IMR-90 (cell line): ENCODE measurements around the gene EPHB1. TPM values are rescaled to one million over a fixed set of nuclear protein-coding genes. Genes with fewer than 3 reads are reported as not detected.

ENCODE experiments used
- ATAC-seq: fragments of 200-7000 bp; cut with Tn5 transposase; 2 replicates; pipeline ENCODE4 v1.9.1; 2020; ENCODE audit warnings: low read depth, mild to moderate bottlenecking, moderate library complexity
- BruUV-seq: library from RNA; stranded (reverse); fragments of 400-500 nt; replicated peaks from 2 replicates; lab custom pipeline; 2021; lab: Mats Ljungman, UMichigan
- CTCF ChIA-PET: fragments of 300-600 bp; formaldehyde crosslinking; extraction: SDS; loops from one replicate; lab custom pipeline; 2021; ENCODE audit warnings: antibody characterized with exemption; lab: Yijun Ruan, JAX
- POLR2A ChIA-PET: fragments of 300-600 bp; sonication (Branson Sonifier 250); formaldehyde crosslinking; loops from one replicate; lab custom pipeline; 2022; ENCODE audit warnings: antibody characterized with exemption; ENCODE audit not compliant: unreplicated experiment; lab: Charles Lee
- DNase-seq: peaks from one replicate; pipeline ENCODE4 v3.0.0; 2013
- H2AFZ ChIP-seq: replicated peaks from 2 replicates; pipeline ENCODE3; 2013; ENCODE audit warnings: low read length, mild to moderate bottlenecking; ENCODE audit not compliant: poor library complexity
- H2AK5ac ChIP-seq: 2 replicates; pipeline ENCODE4 v1.6.1; 2013; ENCODE audit warnings: low read depth, low read length, inconsistent platforms
- H2AK9ac ChIP-seq: replicated peaks from 2 replicates; pipeline ENCODE3; 2013; ENCODE audit warnings: mild to moderate bottlenecking, low read depth, low read length, moderate library complexity; ENCODE audit not compliant: poor library complexity
- H2BK120ac ChIP-seq: 2 replicates; pipeline ENCODE4 v1.6.1; 2013; ENCODE audit warnings: low read depth, low read length, inconsistent platforms
- H2BK15ac ChIP-seq: 3 replicates; pipeline ENCODE4 v1.6.1; 2013; ENCODE audit warnings: low read depth, low read length, inconsistent platforms
- H2BK20ac ChIP-seq: 2 replicates; pipeline ENCODE4 v1.6.1; 2013; ENCODE audit warnings: low read depth, mild to moderate bottlenecking, inconsistent platforms, low read length, moderate library complexity
- H2BK5ac ChIP-seq: 2 replicates; pipeline ENCODE4 v1.6.1; 2013; ENCODE audit warnings: mild to moderate bottlenecking, low read depth, low read length, inconsistent platforms; ENCODE audit not compliant: poor library complexity, severe bottlenecking
- H3K14ac ChIP-seq: replicated peaks from 2 replicates; pipeline ENCODE4 v1.6.1; 2013; ENCODE audit warnings: low read depth, low read length, inconsistent platforms
- H3K18ac ChIP-seq: 2 replicates; pipeline ENCODE4 v1.6.1; 2013; ENCODE audit warnings: low read depth, low read length, control low read depth
- H3K23ac ChIP-seq: 2 replicates; pipeline ENCODE4 v1.6.1; 2013; ENCODE audit warnings: low read depth, low read length, inconsistent platforms
- H3K27ac ChIP-seq: 2 replicates; pipeline ENCODE4 v1.5.1; 2013; ENCODE audit warnings: mild to moderate bottlenecking, control low read depth, low read length; ENCODE audit not compliant: insufficient read depth
- H3K27me3 ChIP-seq: 2 replicates; pipeline ENCODE4 v1.6.1; 2013; ENCODE audit warnings: low read length; ENCODE audit not compliant: control insufficient read depth, insufficient read depth
- H3K36me3 ChIP-seq: 2 replicates; pipeline ENCODE4 v1.6.1; 2013; ENCODE audit warnings: low read length, mixed read lengths; ENCODE audit not compliant: control insufficient read depth, insufficient read depth
- H3K4ac ChIP-seq: 2 replicates; pipeline ENCODE4 v1.6.1; 2013; ENCODE audit warnings: low read depth, low read length, inconsistent platforms
- H3K4me1 ChIP-seq: 2 replicates; pipeline ENCODE4 v1.6.1; 2013; ENCODE audit warnings: low read length, mixed read lengths; ENCODE audit not compliant: control insufficient read depth, insufficient read depth
- H3K4me2 ChIP-seq: 2 replicates; pipeline ENCODE4 v1.6.1; 2013; ENCODE audit warnings: low read depth, mild to moderate bottlenecking, control low read depth, low read length, moderate library complexity
- H3K4me3 ChIP-seq: 2 replicates; pipeline ENCODE4 v1.5.1; 2013; ENCODE audit warnings: low read depth, mild to moderate bottlenecking, control low read depth, low read length, moderate library complexity; ENCODE audit not compliant: insufficient read depth
- H3K56ac ChIP-seq: 2 replicates; pipeline ENCODE4 v1.6.1; 2013; ENCODE audit warnings: low read length, inconsistent platforms; ENCODE audit not compliant: insufficient read depth; ENCODE audit errors: extremely low read depth
- H3K79me1 ChIP-seq, 2 experiments: 2 replicates each; pipeline ENCODE4 v1.6.1; 2013; ENCODE audit warnings: low read length in 2 of 2, inconsistent platforms in 1 of 2, low read depth in 1 of 2
- H3K9ac ChIP-seq: 2 replicates; pipeline ENCODE4 v1.6.1; 2013; ENCODE audit warnings: low read depth, low read length, control low read depth
- H3K9me1 ChIP-seq: 2 replicates; pipeline ENCODE4 v1.6.1; 2013; ENCODE audit warnings: low read length, inconsistent platforms; ENCODE audit not compliant: insufficient read depth
- H3K9me3 ChIP-seq: 2 replicates; pipeline ENCODE4 v1.6.1; 2013; ENCODE audit warnings: low read length; ENCODE audit not compliant: control insufficient read depth, insufficient read depth
- H4K20me1 ChIP-seq: 2 replicates; pipeline ENCODE4 v1.6.1; 2013; ENCODE audit warnings: low read length, inconsistent platforms; ENCODE audit not compliant: insufficient read depth
- H4K5ac ChIP-seq: 2 replicates; pipeline ENCODE4 v1.6.1; 2013; ENCODE audit warnings: mild to moderate bottlenecking, low read depth, low read length, control low read depth
- H4K8ac ChIP-seq, 2 experiments: 2 replicates each; pipeline ENCODE4 v1.6.1; 2013; ENCODE audit warnings: low read depth in 2 of 2, low read length in 2 of 2, control low read depth in 1 of 2, inconsistent platforms in 1 of 2
- H4K91ac ChIP-seq: 2 replicates; pipeline ENCODE4 v1.6.1; 2013; ENCODE audit warnings: low read depth, low read length, inconsistent platforms; ENCODE audit not compliant: insufficient read depth
- CTCF ChIP-seq: conservative IDR thresholded peaks from 2 replicates; pipeline ENCODE4 v1.5.1; 2012; ENCODE audit warnings: mild to moderate bottlenecking, low read depth, low read length, improper control_type of control experiment
- FOS ChIP-seq: fragments of 150-350 bp; IDR thresholded peaks from 2 replicates; pipeline ENCODE4 v1.6.1; 2016; ENCODE audit warnings: low read depth, low read length
- MAFK ChIP-seq: IDR thresholded peaks from 2 replicates; pipeline ENCODE4 v1.6.1; 2012; ENCODE audit warnings: low read depth, low read length, improper control_type of control experiment
- RCOR1 ChIP-seq: IDR thresholded peaks from 2 replicates; pipeline ENCODE4 v1.6.1; 2012; ENCODE audit warnings: mild to moderate bottlenecking, low read length, improper control_type of control experiment; ENCODE audit not compliant: insufficient replicate concordance
- WGBS, 2 experiments: methylation state at CpG; one replicate each; pipeline versions ENCODE4 v1.1.5 to v1.1.7; 2013; ENCODE audit warnings: missing lambda C conversion rate in 2 of 2; ENCODE audit not compliant: insufficient read length in 1 of 2; ENCODE audit errors: extremely low coverage in 2 of 2; 5-methylcytosine and 5-hydroxymethylcytosine counted together
- dilution Hi-C: fragments of 300-500 bp; cut with HindIII; formaldehyde crosslinking; loops from one replicate; pipeline ENCODE4 v1.14.3; 2018; ENCODE audit warnings: low sequenced_read_pairs; ENCODE audit not compliant: unreplicated experiment
- in situ Hi-C: fragments of 300-500 bp; cut with MboI; formaldehyde crosslinking; loops from 3 replicates; pipeline ENCODE4 v1.14.3; 2019; ENCODE audit warnings: low sequenced_read_pairs, inconsistent platforms, mixed read lengths
- intact Hi-C: fragments of 100-400 bp; cut with micrococcal nuclease; formaldehyde crosslinking; loops from 2 replicates; pipeline ENCODE4 v1.10.0; 2022
- polyA plus RNA-seq, 3 experiments: library from polyadenylated mRNA; depleted of rRNA; stranded (reverse); fragments of >200 nt; gene quantifications; 2 replicates each; pipeline ENCODE4 v1.2.3, GENCODE V29; 2012; ENCODE audit warnings: low replicate concordance in 1 of 3
- total RNA-seq: library from RNA; depleted of rRNA; stranded (reverse); fragments of >200 nt; gene quantifications from 2 replicates; pipeline ENCODE4 v1.2.3, GENCODE V29; 2012

EPHB1 gene
- total and polyA plus RNA-seq, 2 of the 4 experiments (the other 2 are of a cell fraction): 0.17 to 0.36 TPM

- ChIA-PET POLR2A (no interaction called here), CTCF (interaction anchor here (0.6 to 0.9 kb wide), 2 partner anchors 32 to 45 kb away, joined by 3 read pairs; no protein-coding TSS in a partner anchor)
- TF ChIP-seq RCOR1 (no peak), MAFK (no peak), CTCF (no peak), FOS (no peak)
- Histone ChIP-seq H3K4me2 (no peak overlapping the region), H3K56ac (no peak overlapping the region; the same call in 1 of the 2 replicates), H3K9ac (no peak overlapping the region), H3K4me1 (no peaks in the 10 kb centered on the region), H3K79me1 (no peaks in the 10 kb centered on the region), H3K9me3 (no peaks in the 10 kb centered on the region), H4K5ac (no peak overlapping the region), H4K8ac (no peak overlapping the region), H2AK9ac (no peak overlapping the region), H3K14ac (no peak overlapping the region), H3K4me3 (no peak overlapping the region), H2BK5ac (no peak overlapping the region), H3K18ac (no peak overlapping the region), H3K27ac (no peak overlapping the region), H3K9me1 (no peaks in the 10 kb centered on the region), H4K91ac (no peak overlapping the region), H2AFZ (no peak overlapping the region), H3K36me3 (no peaks in the 10 kb centered on the region), H3K23ac (no peak overlapping the region), H3K4ac (no peak overlapping the region), H2BK15ac (no peak overlapping the region), H2AK5ac (no peak overlapping the region), H2BK120ac (no peak overlapping the region), H4K20me1 (no peaks in the 10 kb centered on the region), H3K27me3 (no peaks in the 10 kb centered on the region), H2BK20ac (no peak overlapping the region)
- WGBS, 2 experiments: no CpG with 5 or more reads among the region's 4 CpGs
- dilution Hi-C loops (no loop called here), in situ Hi-C loops (no loop called here), intact Hi-C loops (no loop called here)
- no TSS peak for BruUV-seq
- DNase-seq (no peak), ATAC-seq (no peak)
Measured at GRCh38 chr3:134886991-134887390, 91.9 kb downstream of the EPHB1 start.
